ENCODE results near the gene TYW1B.
"Not testable (repeated sequence)": the region's sequence is repeated elsewhere in the genome, so short reads cannot be mapped to it uniquely, and the experiment has no call there.

TYW1B gene

DNA sequence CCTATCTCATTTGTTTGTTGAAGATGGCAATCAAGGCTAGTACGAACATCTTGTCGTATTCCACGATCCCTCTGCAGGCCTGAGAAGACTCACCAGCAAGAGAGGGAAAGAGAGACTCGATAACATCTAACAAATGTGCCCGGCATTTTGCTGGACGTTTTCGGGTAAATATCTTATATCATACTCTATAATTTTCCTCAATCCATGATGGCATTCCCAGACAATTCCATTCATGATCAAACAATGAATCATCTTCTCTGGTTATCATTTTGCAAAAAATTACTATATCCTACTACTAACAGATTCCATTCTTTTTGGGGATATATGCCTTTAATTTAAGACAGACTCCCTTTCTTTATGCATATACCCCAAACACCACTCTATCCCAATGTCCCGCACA, 118.1 kb downstream of the TYW1B start:
- no peaks in the 10 kb centered on the region for H3K36me3 ChIP-seq (ENCODE audit: low read depth)
- no peak overlapping the region for H3K27ac ChIP-seq (ENCODE audit: poor library complexity, severe bottlenecking)
- H3K27me3 ChIP-seq (ENCODE audit: insufficient read depth, poor library complexity, severe bottlenecking): no peaks in the 10 kb centered on the region
- no peaks in the 10 kb centered on the region for H3K4me1 ChIP-seq (ENCODE audit: insufficient read depth, poor library complexity, severe bottlenecking)
- DNase-seq (ENCODE audit: low spot score) (no peak), ATAC-seq (ENCODE audit: low read depth) (no peak)
- H3K9me3 ChIP-seq (ENCODE audit: severe bottlenecking): no peaks in the 10 kb centered on the region
- H3K4me3 ChIP-seq (ENCODE audit: severe bottlenecking): no peak overlapping the region
- TF ChIP-seq, protein P1, sequence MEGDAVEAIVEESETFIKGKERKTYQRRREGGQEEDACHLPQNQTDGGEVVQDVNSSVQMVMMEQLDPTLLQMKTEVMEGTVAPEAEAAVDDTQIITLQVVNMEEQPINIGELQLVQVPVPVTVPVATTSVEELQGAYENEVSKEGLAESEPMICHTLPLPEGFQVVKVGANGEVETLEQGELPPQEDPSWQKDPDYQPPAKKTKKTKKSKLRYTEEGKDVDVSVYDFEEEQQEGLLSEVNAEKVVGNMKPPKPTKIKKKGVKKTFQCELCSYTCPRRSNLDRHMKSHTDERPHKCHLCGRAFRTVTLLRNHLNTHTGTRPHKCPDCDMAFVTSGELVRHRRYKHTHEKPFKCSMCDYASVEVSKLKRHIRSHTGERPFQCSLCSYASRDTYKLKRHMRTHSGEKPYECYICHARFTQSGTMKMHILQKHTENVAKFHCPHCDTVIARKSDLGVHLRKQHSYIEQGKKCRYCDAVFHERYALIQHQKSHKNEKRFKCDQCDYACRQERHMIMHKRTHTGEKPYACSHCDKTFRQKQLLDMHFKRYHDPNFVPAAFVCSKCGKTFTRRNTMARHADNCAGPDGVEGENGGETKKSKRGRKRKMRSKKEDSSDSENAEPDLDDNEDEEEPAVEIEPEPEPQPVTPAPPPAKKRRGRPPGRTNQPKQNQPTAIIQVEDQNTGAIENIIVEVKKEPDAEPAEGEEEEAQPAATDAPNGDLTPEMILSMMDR (IDR thresholded peaks at IDR 0.05; ENCODE audit: poor library complexity, severe bottlenecking): no peak

DNA sequence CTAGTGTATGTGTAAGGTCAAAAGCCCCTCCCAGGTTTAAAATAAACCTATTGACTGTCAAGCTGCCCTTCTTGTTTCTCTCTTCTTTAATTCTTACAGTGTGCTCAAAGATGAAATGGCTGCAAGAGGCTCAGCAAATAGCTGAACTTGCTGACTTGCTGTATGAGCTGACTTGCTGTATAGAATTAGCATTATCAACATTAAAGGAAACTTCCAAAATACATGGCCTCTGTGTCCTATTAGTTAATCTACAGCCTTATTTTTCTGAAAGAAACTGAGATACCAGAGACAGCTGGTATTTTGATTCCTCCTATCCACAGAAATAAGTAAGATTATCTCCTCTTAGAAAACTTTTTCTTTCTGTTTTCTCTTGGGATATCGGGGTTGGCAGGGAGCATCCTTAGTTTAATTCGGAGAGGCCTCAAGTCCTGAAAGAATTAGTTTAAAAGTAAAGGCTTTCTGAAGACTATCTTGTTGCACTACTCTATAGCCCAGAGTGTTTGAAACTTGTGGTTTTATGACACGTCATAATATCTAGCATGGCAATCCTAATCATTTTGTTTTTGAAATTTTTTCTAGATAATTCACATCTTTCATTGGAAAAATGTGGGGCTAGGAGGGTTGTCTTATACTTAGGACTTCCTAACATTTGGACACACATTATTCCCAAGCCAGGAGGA, 119.5 kb downstream of the TYW1B start:
- DNase-seq (ENCODE audit: low spot score); H3K4me3 ChIP-seq (ENCODE audit: severe bottlenecking); H3K9me3 ChIP-seq (ENCODE audit: severe bottlenecking); H3K27me3 ChIP-seq (ENCODE audit: insufficient read depth, poor library complexity, severe bottlenecking); H3K27ac ChIP-seq (ENCODE audit: poor library complexity, severe bottlenecking); ATAC-seq (ENCODE audit: low read depth); H3K36me3 ChIP-seq (ENCODE audit: low read depth); H3K4me1 ChIP-seq (ENCODE audit: insufficient read depth, poor library complexity, severe bottlenecking): not testable (repeated sequence)

DNA sequence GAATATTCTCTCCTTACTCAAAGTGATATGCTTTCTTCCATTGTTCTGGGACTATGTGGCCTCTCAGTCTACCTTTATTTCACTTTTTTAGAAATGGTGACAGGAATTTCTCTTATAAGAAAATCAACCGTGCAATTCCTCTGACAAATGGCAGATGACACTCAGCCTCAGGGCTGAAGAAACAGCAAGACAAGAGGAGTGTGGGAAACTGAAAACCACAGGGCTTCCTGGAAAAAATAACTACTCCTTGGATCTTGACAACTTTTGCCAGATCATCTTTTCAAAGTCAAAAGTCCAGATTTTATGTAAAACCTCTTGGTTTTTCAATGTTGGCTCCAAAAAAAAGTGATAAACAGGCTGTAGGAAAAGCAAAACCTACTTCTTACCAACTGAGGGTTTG, 121.5 kb downstream of the TYW1B start:
- TF ChIP-seq, protein P1 (IDR thresholded peaks at IDR 0.05; ENCODE audit: poor library complexity, severe bottlenecking): no peak
- Histone ChIP-seq H3K9me3 (ENCODE audit: severe bottlenecking) (no peaks in the 10 kb centered on the region), H3K4me3 (ENCODE audit: severe bottlenecking) (no peak overlapping the region), H3K27ac (ENCODE audit: poor library complexity, severe bottlenecking) (no peak overlapping the region), H3K36me3 (ENCODE audit: low read depth) (no peaks in the 10 kb centered on the region), H3K4me1 (ENCODE audit: insufficient read depth, poor library complexity, severe bottlenecking) (no peaks in the 10 kb centered on the region), H3K27me3 (ENCODE audit: insufficient read depth, poor library complexity, severe bottlenecking) (no peaks in the 10 kb centered on the region)
- ATAC-seq (ENCODE audit: low read depth) (no peak), DNase-seq (ENCODE audit: low spot score) (no peak)

DNA sequence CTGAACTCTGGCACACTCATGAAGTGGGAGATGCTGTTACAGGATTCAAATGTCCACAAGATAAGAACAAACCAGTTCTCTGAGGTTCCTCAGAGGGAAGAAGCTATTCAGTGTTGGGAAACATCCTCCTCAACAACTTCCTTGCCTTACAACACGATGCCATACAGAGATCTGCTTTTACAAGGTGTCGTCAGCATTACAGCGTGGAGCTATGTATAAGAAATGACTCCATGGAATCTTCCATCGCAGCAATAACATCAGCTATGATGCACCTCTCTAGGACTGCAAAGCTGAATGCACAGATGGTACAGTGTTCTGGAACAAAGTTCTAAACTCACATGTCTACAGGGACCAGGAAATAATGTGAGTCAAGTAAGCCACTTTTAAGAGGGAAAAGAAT, 122.3 kb downstream of the TYW1B start:
- not testable (repeated sequence) for ATAC-seq (ENCODE audit: low read depth); H3K9me3 ChIP-seq (ENCODE audit: severe bottlenecking); H3K4me3 ChIP-seq (ENCODE audit: severe bottlenecking); H3K36me3 ChIP-seq (ENCODE audit: low read depth); H3K27ac ChIP-seq (ENCODE audit: poor library complexity, severe bottlenecking); H3K4me1 ChIP-seq (ENCODE audit: insufficient read depth, poor library complexity, severe bottlenecking); H3K27me3 ChIP-seq (ENCODE audit: insufficient read depth, poor library complexity, severe bottlenecking); DNase-seq (ENCODE audit: low spot score)

DNA sequence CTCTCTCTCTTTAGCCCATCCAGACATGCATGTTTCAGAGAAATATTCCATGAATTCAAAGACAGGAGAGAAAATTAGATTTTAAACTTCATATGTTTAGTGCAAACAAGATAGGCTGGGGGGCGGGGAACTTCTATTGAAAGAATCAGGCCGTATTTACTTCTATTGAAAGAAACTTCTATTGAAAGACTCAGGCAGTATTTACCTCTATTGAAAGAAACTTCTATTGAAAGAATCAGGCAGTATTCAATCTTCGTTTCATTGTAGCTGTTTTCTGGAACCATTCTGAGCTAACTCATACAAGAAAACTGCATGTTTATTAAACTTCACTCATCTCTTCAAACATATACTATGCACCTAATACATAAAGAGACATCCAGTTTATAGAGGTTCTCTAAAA, 123.1 kb downstream of the TYW1B start:
- Histone ChIP-seq H3K9me3 (ENCODE audit: severe bottlenecking) (no peaks in the 10 kb centered on the region), H3K36me3 (ENCODE audit: low read depth) (no peaks in the 10 kb centered on the region), H3K4me1 (ENCODE audit: insufficient read depth, poor library complexity, severe bottlenecking) (no peaks in the 10 kb centered on the region), H3K27me3 (ENCODE audit: insufficient read depth, poor library complexity, severe bottlenecking) (no peaks in the 10 kb centered on the region), H3K27ac (ENCODE audit: poor library complexity, severe bottlenecking) (no peak overlapping the region), H3K4me3 (ENCODE audit: severe bottlenecking) (no peak overlapping the region)
- TF ChIP-seq, protein P1 (IDR thresholded peaks at IDR 0.05; ENCODE audit: poor library complexity, severe bottlenecking): no peak
- DNase-seq (ENCODE audit: low spot score) (no peak), ATAC-seq (ENCODE audit: low read depth) (no peak)

DNA sequence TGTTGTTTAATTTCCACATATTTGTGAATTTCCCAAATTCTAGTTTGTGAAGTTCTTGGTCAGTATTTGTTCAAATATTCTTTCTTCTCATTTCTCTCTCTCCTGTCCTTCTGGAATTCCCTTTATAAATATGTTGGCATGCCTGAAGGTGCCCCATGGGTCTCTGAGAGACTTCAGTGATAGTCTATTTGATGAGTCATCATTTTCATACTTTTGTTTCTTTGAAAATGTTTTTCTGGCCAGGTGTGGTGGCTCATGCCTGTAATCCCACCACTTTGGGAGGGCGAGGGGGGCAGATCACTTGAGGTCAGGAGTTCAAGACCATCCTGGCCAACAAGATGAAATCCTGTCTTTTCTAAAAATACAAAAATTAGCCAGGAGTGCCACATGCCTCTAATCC, 127.5 kb downstream of the TYW1B start:
- ATAC-seq (ENCODE audit: low read depth); H3K36me3 ChIP-seq (ENCODE audit: low read depth); H3K27ac ChIP-seq (ENCODE audit: poor library complexity, severe bottlenecking): not testable (repeated sequence)

DNA sequence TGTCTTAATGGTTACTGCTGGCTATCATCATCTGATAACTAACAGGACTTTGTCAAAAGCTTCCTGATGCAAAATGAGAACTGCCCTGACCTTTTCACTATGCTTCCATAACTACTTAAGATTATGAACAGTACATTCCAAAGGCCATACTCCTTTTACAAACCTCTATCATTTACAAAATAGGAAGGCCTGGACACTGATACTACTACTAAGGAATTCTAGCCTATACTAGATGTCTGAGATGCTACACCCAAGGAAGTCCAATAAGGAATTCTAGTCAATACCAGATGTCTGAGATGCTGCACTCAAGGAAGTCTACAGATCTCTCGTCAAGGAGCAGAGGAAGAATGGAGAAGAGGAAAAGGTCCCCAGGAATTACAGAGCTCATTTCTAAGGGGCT, 130.9 kb downstream of the TYW1B start:
- not testable (repeated sequence) for H3K36me3 ChIP-seq (ENCODE audit: low read depth); DNase-seq (ENCODE audit: low spot score); ATAC-seq (ENCODE audit: low read depth); H3K27ac ChIP-seq (ENCODE audit: poor library complexity, severe bottlenecking); H3K4me3 ChIP-seq (ENCODE audit: severe bottlenecking); H3K9me3 ChIP-seq (ENCODE audit: severe bottlenecking); H3K27me3 ChIP-seq (ENCODE audit: insufficient read depth, poor library complexity, severe bottlenecking); H3K4me1 ChIP-seq (ENCODE audit: insufficient read depth, poor library complexity, severe bottlenecking)

More for the DNA sequence above, 127.5 kb downstream of the TYW1B start:
- H3K9me3 ChIP-seq (ENCODE audit: severe bottlenecking); H3K4me1 ChIP-seq (ENCODE audit: insufficient read depth, poor library complexity, severe bottlenecking); H3K4me3 ChIP-seq (ENCODE audit: severe bottlenecking); DNase-seq (ENCODE audit: low spot score); H3K27me3 ChIP-seq (ENCODE audit: insufficient read depth, poor library complexity, severe bottlenecking): not testable (repeated sequence)

DNA sequence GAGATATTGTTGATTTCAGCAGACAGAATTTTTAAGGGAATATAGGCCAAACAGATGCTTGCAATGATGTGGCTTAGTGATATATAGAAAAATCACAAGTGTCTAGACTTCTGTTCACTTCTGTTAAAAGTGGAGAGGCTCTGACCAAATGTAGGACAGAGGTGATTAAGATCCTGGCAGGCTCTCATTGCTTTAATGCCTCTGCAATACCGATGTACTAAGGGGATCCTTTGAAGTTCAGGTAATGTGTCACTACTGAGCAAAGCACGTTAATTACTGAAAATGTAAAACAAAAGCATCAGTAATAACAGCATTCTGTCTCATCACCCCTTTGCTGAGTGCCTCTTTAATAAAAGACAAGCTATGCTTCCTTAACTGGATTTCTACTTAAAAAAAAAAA, 131.4 kb downstream of the TYW1B start:
- H3K36me3 ChIP-seq (ENCODE audit: low read depth); H3K27ac ChIP-seq (ENCODE audit: poor library complexity, severe bottlenecking); H3K27me3 ChIP-seq (ENCODE audit: insufficient read depth, poor library complexity, severe bottlenecking); DNase-seq (ENCODE audit: low spot score); H3K4me3 ChIP-seq (ENCODE audit: severe bottlenecking); H3K4me1 ChIP-seq (ENCODE audit: insufficient read depth, poor library complexity, severe bottlenecking); H3K9me3 ChIP-seq (ENCODE audit: severe bottlenecking); ATAC-seq (ENCODE audit: low read depth): not testable (repeated sequence)

DNA sequence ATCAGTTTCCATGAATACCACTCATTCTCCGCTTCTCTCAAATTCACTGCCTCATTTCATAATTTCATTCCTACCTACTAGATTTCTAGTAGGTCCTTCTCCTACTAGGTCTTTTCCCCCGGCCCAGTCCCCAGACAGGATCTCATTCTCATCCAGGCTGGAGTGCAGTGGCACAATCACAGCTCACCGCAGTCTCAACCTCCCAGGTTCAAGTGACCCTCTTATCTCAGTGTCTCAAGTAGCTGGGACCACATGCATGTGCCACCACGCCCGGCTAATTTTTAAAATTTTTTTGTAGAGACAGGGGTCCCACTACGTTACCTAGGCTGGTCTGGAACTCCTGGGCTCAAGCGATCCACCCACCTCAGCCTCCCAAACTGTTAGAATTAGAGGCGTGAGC, 132.5 kb downstream of the TYW1B start:
- not testable (repeated sequence) for H3K27ac ChIP-seq (ENCODE audit: poor library complexity, severe bottlenecking); H3K27me3 ChIP-seq (ENCODE audit: insufficient read depth, poor library complexity, severe bottlenecking); H3K9me3 ChIP-seq (ENCODE audit: severe bottlenecking); H3K4me1 ChIP-seq (ENCODE audit: insufficient read depth, poor library complexity, severe bottlenecking); H3K36me3 ChIP-seq (ENCODE audit: low read depth); H3K4me3 ChIP-seq (ENCODE audit: severe bottlenecking); DNase-seq (ENCODE audit: low spot score); ATAC-seq (ENCODE audit: low read depth)
